Stimulated activated CD8-positive, alpha-beta memory T cell treated with anti-CD3 and anti-CD28 coated beads, Interleukin-15, amount 100 ng/mL, for 24 hours (primary cell): ENCODE results near the gene KRTAP15-1.

Experiments
- DNase-seq: peaks from one replicate; pipeline ENCODE4 v3.0.0-alpha.2; 2020; ENCODE audit warnings: low read depth

KRTAP15-1 gene

GRCh38 chr21:30439975-30440374 is at the start of gene KRTAP15-1:
Gene KRTAP15-1, plus strand, starts transcription at chr21:30440275. Its CDS starts 53 bp downstream, at chr21:30440328.
- no peak for DNase-seq

GRCh38 chr21:30391492-30392025 is 48.5 kb upstream of the KRTAP15-1 start:
- no peak for DNase-seq

GRCh38 chr21:30395731-30396130 is 44.3 kb upstream of the KRTAP15-1 start, which contains the start of gene KRTAP13-1:
Gene KRTAP13-1, plus strand, starts transcription at chr21:30396031. Its CDS starts 56 bp downstream, at chr21:30396087.
- DNase-seq = no peak

- DNase-seq = no peak
Measured at GRCh38 chr21:30408782-30409494, 31.1 kb upstream of the KRTAP15-1 start.

GRCh38 chr21:30415993-30416392 is 24.1 kb upstream of the KRTAP15-1 start:
- no peak for DNase-seq

- no peak for DNase-seq
Measured at GRCh38 chr21:30425826-30426225, 14.2 kb upstream of the KRTAP15-1 start, which contains the start of gene KRTAP13-3. Gene KRTAP13-3, minus strand, starts transcription at chr21:30425926. Its CDS starts 14 bp downstream, at chr21:30425912.

- no peak for DNase-seq
Measured at GRCh38 chr21:30426731-30427130, 13.3 kb upstream of the KRTAP15-1 start.

GRCh38 chr21:30430170-30430655 is 9.9 kb upstream of the KRTAP15-1 start, which contains the start of gene KRTAP13-4:
Gene KRTAP13-4, plus strand, starts transcription at chr21:30430220. Its CDS starts 56 bp downstream, at chr21:30430276.
- DNase-seq = no peak

GRCh38 chr21:30434033-30434631 is 5.9 kb upstream of the KRTAP15-1 start:
- no peak for DNase-seq

GRCh38 chr21:30437010-30437565 is 3.0 kb upstream of the KRTAP15-1 start:
- DNase-seq = no peak

- DNase-seq = no peak
Measured at GRCh38 chr21:30443226-30443625, 3.2 kb downstream of the KRTAP15-1 start.

GRCh38 chr21:30444204-30444603 is 4.1 kb downstream of the KRTAP15-1 start:
- no peak for DNase-seq

GRCh38 chr21:30447056-30447455 is 7.0 kb downstream of the KRTAP15-1 start:
- no peak for DNase-seq

GRCh38 chr21:30448514-30448913 is 8.4 kb downstream of the KRTAP15-1 start:
- no peak for DNase-seq

GRCh38 chr21:30463713-30464112 is 23.6 kb downstream of the KRTAP15-1 start:
- DNase-seq = no peak

GRCh38 chr21:30468900-30469714 is 29.0 kb downstream of the KRTAP15-1 start:
- no peak for DNase-seq

- DNase-seq = no peak
Measured at GRCh38 chr21:30478004-30478403, 37.9 kb downstream of the KRTAP15-1 start.

GRCh38 chr21:30479259-30479658 is 39.2 kb downstream of the KRTAP15-1 start:
- DNase-seq = no peak

- no peak for DNase-seq
Measured at GRCh38 chr21:30480145-30480544, 40.1 kb downstream of the KRTAP15-1 start, which contains the start of gene KRTAP19-1. Gene KRTAP19-1, minus strand, starts transcription at chr21:30480367. Its CDS starts 50 bp downstream, at chr21:30480317.

GRCh38 chr21:30482130-30482529 is 42.1 kb downstream of the KRTAP15-1 start:
- DNase-seq = no peak

- no peak for DNase-seq
Measured at GRCh38 chr21:30486180-30486579, 46.1 kb downstream of the KRTAP15-1 start.

- no peak for DNase-seq
Measured at GRCh38 chr21:30487336-30487735, 47.3 kb downstream of the KRTAP15-1 start, which contains the start of gene KRTAP19-2. Gene KRTAP19-2, minus strand, starts transcription at chr21:30487436. Its CDS starts 88 bp downstream, at chr21:30487348.
